GM20431 (cell line): Measurements from ENCODE around the gene PHKA2.
"Not testable (repeated sequence)": the region's sequence is repeated elsewhere in the genome, so short reads cannot be mapped to it uniquely, and the experiment has no call there.

Experiments used
- in situ Hi-C: fragments of 300-500 bp; cut with MseI, MboI; formaldehyde crosslinking; loops from one replicate; pipeline ENCODE4 v1.15.0; 2020; ENCODE audit warnings: low sequenced_read_pairs; ENCODE audit not compliant: unreplicated experiment

Gene PHKA2, protein sequence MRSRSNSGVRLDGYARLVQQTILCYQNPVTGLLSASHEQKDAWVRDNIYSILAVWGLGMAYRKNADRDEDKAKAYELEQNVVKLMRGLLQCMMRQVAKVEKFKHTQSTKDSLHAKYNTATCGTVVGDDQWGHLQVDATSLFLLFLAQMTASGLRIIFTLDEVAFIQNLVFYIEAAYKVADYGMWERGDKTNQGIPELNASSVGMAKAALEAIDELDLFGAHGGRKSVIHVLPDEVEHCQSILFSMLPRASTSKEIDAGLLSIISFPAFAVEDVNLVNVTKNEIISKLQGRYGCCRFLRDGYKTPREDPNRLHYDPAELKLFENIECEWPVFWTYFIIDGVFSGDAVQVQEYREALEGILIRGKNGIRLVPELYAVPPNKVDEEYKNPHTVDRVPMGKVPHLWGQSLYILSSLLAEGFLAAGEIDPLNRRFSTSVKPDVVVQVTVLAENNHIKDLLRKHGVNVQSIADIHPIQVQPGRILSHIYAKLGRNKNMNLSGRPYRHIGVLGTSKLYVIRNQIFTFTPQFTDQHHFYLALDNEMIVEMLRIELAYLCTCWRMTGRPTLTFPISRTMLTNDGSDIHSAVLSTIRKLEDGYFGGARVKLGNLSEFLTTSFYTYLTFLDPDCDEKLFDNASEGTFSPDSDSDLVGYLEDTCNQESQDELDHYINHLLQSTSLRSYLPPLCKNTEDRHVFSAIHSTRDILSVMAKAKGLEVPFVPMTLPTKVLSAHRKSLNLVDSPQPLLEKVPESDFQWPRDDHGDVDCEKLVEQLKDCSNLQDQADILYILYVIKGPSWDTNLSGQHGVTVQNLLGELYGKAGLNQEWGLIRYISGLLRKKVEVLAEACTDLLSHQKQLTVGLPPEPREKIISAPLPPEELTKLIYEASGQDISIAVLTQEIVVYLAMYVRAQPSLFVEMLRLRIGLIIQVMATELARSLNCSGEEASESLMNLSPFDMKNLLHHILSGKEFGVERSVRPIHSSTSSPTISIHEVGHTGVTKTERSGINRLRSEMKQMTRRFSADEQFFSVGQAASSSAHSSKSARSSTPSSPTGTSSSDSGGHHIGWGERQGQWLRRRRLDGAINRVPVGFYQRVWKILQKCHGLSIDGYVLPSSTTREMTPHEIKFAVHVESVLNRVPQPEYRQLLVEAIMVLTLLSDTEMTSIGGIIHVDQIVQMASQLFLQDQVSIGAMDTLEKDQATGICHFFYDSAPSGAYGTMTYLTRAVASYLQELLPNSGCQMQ

DNA sequence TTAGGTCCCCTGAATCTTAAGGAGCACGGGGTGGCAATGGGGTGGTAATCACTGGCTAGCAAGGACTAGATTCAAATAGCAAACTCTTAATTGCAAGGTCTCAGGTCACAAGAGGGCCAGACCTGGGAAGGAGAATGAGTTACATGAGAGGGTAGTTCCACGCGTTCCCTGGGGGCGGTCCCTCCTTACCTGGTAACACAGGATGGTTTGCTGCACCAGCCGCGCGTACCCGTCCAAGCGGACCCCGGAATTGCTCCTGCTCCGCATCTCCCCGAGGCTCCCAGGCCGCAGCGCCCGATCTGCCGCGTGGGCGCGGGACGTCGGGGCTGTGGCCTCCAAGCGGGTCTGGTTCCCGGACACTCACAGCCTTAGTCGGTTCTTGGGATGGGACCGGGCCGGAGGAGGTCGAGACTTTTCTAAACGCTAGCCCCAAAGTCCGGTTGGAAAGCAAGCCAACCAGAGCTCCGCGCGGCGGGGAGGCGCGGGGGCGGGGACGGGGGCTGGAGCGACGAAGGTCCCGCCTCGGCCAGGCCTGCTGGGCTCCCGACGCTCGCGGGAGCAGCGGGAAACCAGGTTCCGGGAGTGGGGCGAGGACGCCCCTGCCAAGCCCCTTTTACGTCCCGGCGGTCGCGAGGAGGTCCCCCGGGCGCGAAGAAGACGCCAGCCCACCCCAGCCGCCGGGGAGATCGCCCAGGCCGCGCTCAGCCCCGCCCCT lies at the start of gene PHKA2:
PHKA2 (minus strand) TSS at position 449 of the 715 bp plus-strand sequence; CDS start at position 267, 182 bp downstream.
- in situ Hi-C loops, result no loop called here

DNA sequence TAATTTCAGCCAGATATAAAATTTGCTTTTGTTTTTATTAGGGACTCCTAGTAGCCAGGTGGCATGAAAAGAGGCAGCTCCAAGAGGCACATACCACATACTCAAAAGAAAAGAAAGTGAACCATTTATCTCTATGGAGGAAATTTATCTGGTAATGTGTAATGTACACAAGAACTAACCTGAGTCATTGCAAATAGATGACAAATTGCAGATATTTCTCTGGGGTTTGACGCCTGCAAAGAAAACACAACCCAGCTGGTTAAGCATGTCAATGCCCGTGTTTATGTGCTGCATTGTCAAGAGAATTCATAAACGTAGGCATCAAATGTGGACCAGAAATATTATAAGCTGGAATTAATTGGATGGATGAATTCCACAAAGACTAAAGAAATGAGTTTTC lies 46.9 kb upstream of the PHKA2 start:
- in situ Hi-C loops, result no loop called here

DNA sequence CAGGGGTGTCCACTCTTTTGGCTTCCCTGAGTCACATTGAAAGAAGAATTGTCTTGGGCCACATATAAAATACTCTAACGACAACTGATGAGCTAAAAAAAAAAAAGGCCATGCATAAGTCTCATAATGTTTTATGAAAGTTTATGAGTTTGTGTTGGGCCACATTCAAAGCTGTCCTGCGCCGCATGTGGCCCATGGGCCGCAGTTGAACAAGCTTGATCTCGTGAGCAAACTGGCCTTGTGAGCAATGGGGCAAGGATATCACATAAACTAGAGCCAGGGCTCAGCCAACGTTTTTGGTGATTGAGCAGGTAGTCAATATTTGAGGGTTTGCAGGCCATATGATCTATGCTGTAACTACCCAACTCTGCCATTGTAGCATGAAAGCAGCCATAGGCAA lies 44.6 kb upstream of the PHKA2 start:
- in situ Hi-C loops, result no loop called here

DNA sequence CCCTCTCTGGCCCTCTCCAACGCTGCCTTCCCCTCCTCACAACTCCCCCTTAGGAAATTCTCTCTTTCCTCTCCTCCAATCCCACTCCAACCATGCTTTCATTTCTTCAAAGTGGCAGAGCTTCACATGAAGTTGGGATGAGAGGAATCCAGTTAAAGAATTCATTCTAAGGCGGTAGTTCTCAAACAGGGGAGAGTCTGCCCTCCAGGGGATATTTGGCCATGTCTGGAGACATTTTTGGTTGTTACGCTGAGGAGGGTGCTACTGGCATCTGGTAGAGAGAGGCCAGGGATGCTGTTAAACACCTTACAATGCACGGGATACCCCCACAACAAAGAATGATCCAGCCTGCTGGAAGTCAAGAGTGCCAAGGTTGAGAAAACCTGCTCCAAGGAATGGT lies 40.5 kb upstream of the PHKA2 start:
- in situ Hi-C loops, result no loop called here

DNA sequence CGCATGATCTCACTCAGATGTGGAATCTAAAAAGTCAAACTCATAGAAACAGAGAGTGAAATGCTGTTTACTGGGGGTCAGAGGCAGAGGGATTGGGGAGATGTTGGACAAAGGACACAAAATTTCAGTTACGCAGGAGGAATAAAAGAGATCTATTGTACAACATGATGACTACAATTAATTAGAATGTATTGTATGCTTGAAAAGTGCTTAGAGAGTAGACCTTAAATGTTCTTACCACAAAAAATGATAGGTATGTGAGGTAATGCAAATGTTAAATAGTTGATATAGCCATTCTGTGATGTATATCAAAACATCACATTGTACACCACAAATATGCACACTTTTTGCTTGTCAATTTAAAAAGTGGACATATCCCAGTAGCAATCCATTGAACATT lies 36.1 kb upstream of the PHKA2 start:
- in situ Hi-C loops, result no loop called here

DNA sequence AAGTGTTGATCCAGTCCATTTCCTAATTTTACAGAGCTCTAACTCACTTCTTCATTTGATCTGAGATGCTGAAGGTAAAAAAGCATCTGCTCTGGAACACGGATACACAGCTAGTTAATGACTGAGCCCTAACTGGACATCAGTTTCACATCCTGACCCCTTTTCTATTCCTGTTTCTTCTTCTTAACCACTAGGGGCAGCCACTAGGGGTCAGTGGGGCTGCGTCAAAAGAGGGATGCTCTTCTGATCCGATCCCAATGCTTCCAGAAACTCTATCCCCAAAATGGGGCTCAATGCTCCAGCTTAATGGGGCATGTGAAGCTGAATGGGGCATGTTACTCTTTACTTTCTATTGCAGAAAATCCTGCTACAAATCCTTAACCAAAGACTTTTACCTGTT lies 33.4 kb upstream of the PHKA2 start:
- in situ Hi-C loops, result no loop called here

DNA sequence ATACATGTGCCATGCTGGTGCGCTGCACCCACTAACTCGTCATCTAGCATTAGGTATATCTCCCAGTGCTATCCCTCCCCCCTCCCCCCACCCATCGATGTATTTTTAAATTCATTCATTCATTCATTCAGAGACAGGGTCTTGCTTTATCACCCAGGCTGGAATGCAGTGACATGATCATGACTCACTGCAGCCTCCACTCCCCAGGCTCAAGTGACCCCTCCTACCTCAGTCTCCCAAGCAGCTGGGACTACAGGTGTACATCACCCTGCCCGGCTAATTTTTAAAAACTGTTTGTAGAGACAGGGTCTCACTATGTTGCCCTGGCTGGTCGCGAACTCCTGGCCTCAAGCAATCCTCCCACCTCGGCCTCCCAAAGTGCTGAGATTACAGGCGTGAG lies 32.7 kb upstream of the PHKA2 start:
- in situ Hi-C loops, result not testable (repeated sequence)

DNA sequence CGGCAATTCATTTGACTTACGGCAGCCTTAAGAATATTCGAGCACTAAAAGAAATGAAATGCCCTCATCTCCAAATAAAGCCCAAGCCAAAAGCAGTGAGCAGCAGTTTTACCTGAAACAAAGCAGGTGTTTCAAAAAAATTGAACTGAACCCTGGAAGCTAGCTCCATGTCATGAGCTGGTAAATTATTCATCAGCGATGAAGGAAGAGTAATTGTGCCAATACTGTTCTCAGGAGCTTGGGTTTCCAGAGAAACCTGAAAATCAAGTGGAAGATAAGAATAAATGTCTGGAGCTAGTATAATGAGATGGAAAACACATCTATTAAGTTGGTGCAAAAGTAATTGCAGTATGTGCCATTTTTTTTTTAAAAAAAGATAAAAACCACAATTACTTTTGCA lies 24.0 kb upstream of the PHKA2 start:
- in situ Hi-C loops, result no loop called here

DNA sequence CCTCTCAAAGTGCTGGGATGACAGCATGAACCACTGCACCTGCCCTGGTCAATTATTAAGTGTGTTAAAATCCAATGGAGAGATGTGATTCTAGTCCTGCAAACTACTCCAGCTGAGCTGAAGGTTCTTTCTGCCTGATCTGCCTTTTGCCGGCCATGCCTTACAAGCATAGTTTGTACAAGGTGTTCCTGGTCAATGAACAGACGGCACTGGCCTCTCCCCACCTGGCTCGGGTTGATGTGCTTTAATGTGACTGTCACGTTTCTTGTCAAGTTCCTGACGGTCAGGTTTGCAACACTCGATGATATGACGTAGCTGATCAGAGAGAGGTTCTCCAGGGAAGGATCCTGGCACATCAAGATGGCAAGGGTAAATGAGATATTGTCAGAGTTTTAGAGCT lies 23.1 kb upstream of the PHKA2 start:
- in situ Hi-C loops, result no loop called here

DNA sequence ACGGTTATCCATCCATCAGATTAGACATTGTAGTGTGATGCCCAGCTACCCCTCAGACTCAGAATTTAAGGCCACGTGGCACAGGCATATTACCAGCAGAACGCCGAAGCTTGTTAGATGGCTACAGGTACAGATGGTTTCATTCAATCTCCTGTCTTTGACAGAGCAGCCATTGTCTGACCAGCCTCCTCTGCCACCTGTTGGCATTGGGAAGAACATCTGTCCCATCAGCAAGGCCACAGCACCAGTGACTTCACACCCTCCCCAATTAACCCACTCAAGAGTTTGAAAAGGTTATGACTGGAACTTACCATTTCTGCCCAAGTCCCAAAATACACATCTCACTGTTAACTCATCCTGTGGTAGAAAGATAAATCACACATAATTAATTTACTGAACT lies 22.0 kb upstream of the PHKA2 start:
- in situ Hi-C loops, result no loop called here

DNA sequence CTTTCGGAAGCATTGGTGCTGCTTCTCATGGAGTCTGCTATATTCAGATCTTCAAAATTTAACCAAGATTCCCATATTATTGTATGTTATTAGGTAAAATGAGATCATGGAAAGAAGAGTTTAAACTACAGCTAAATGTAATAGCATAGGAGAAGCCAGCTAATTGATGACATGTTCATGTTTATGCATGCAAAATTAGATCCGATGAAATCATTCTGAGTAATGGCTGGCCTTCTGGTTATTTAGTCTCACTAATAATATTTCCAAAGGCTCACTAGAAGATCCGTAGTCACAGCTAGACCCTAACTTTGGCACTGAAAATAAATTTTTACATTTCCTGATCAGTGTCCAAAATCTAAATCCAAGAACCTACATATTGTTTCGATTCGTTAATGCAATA lies 19.8 kb upstream of the PHKA2 start:
- in situ Hi-C loops, result no loop called here

DNA sequence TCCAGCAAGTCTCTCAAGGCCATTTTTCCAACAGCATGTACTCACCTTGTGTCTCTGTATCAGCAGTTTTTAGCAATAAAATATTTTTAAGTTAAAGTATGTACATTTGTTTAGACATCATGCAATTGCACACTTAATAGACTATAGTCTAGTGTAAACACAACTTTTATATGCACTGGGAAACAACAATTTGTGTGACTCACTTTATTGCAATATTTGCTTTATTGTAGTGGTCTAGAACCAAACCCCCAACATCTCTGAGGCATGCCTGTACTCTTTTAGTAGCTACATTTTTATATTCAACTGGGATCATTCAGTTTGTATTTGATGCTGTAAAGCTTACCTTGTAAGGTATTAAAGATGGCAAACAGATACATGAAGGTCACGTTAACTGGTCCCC lies 14.7 kb upstream of the PHKA2 start:
- in situ Hi-C loops, result no loop called here

DNA sequence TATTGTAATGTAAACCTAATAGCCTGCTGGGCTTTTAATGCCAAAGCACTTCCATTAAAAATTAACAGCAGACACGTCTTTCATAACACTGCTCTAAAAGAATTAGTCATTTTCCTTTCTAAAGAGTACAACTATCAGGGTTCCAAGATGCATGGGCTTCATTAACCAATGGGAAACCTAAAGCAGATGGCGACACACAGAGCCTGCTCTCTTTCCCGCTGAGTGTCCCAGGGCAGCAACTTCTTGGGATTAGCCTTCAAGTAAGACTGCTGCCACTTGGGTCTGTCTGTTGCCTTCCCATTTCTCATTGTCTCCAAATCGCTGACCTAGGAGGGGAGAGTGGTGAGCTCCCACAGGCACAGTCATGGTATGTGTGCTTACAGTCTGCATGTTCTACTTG lies 14.0 kb upstream of the PHKA2 start:
- in situ Hi-C loops, result no loop called here

DNA sequence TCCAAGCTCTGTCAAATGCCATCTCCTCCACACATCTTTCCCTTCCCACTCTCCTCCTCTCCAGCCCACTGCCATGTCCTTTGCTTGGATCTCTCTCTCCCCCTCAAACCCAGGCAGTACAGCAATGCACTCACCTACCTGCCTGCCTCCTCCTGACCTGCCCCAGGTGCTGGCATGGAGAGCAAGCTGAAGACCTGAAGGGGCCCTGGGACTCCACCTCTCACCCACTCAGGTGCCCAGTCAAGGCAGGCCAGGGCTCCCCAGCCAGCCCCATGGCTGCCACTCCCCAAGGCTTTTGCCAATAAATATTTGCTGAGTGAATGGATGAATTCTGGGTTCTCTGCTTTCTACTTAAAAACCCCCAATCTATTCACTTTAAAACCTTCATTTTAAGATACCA lies 12.6 kb upstream of the PHKA2 start:
- in situ Hi-C loops, result no loop called here

DNA sequence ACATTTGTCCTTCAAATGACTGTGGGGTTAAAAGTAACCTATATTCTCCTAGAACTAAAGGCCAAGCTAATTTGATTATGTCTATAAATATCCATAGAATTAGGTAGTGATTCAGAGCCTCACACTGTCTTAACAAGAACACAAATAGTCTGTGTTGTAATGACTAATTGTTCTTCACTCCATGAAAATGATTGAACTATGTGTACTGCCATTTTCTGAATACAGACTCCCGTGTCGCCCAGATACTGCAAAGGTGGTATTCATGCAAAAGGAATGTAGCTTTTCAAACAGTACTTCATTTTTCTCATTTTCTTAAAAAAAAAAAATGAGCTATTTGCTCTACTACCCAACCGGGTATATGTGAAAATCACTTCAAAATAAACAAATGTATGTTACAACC lies 11.3 kb upstream of the PHKA2 start:
- in situ Hi-C loops, result no loop called here

DNA sequence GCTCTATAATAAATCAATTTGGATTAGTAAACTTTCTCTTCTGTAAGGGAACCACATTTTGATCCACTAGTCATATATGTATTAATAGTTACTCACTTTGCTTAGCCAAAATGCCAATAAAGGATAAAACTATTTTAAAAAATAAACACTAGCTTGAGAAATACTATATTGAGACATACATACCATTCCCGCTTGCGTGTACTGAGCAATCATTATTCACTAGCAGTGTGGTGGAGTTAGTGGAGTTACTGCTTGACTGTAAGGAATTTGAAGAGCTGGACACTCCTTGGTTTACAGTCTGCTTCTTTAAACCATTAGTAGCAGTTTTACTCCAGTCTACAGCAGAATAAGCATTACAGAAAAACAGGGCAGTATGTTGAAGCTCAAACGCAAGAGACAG lies 10.8 kb upstream of the PHKA2 start:
- in situ Hi-C loops, result no loop called here

DNA sequence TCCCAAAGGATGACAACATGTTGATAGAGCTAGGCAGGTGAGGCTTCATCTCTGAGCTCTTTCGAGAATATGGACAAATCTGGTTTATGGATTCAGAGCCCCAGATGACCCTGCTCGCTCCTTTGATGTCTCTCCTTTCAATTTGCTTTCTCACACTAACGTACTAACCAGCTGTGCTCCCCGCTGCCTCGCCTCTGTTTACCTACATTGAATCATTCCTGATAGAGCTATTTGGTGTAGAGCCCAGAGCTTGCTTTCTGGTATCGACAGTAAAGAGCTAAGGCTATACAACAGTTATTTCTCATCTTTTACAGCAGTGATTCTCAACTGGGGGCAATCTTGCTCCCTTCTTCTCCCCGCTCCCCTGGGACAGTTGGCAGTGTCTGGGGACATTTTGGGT lies 8.9 kb upstream of the PHKA2 start:
- in situ Hi-C loops, result no loop called here

DNA sequence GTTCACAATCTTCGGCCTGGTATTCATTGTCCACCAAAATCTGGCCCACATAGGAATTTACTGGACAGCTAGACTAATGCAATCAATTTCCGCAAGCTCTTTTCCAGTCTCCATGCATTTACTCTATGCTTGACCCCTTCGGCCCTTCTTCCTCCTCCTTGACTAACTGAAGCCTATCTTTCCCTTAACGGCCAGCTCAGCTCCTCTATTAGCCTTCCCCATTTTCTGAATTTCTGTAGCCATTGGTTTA lies 1.2 kb upstream of the PHKA2 start:
- in situ Hi-C loops, result no loop called here

DNA sequence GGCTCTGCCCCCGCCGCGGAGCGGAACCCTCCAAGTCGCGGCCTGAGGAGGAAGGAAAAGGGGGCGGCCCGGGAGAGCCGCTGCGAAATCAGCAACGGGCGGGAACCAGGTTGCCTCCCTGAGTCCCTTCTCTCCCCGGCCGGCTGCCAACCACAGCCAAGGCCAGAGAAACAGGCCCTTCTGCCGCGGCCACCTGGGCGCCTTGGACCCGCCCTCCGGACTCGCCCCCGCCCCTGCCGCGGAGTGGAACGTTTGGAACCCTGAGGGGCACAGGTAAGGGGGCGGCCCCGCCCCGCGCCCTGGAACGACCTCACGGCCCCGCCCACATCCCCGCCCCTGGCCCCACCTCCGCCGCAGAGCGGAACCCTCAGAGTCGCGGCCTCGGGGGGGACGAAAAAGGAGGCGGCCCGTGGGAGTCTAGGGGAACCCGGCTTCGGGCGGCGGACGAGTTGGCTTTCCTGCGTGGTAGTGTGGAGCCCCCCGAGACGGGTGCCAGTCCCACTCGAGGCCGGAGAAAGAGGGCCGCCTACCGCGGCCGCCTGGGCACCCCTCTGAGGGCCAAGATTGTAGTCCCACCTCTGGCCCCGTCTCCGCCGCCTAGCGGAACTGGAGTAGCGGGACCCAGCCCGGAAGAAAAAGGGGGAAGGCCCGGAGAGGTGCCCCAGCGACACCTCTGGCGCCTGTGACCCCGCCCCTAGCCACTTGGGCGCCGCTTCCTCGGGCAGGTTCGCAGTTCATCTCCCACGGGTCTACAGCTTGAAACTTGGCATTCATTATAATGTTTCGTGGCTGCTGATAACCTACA lies 669 bp upstream of the PHKA2 start:
- in situ Hi-C loops, result no loop called here
